Endothelial cell of umbilical vein (primary cell): ENCODE measurements around the gene DNAI2. TPM values are rescaled to one million over a fixed set of nuclear protein-coding genes. Genes with fewer than 3 reads are reported as not detected.

Experiments used
- BruUV-seq: library from RNA; stranded (reverse); fragments of 400-500 nt; replicated peaks from 2 replicates; lab custom pipeline; 2021; lab: Mats Ljungman, UMichigan
- CTCF ChIA-PET: fragments of 300-600, 350-600 bp; sonication (Branson Sonifier 250); formaldehyde crosslinking; loops from one replicate; lab custom pipeline; 2021; ENCODE audit warnings: antibody characterized with exemption, inconsistent platforms; lab: Charles Lee
- POLR2A ChIA-PET: fragments of 300-600, 350-600 bp; sonication (Branson Sonifier 250); formaldehyde crosslinking; loops from one replicate; lab custom pipeline; 2021; ENCODE audit warnings: antibody characterized with exemption, inconsistent platforms; lab: Charles Lee
- DNase-seq: peaks from one replicate; pipeline ENCODE4 v3.0.0-alpha.2; 2011; ENCODE audit warnings: low read depth, low spot score
- FAIRE-seq: peaks from 2 replicates; lab custom pipeline; 2011; peaks lifted over from hg19 to GRCh38; lab: Jason Lieb, UNC
- H2AFZ ChIP-seq: 2 replicates; pipeline ENCODE4 v1.6.0; 2012; ENCODE audit warnings: low read depth, low read length, control low read depth, inconsistent platforms
- H3K27ac ChIP-seq: 2 replicates; pipeline ENCODE4 v1.5.1; 2011; ENCODE audit warnings: low read depth, mild to moderate bottlenecking, control low read depth, low read length, moderate library complexity; ENCODE audit not compliant: insufficient read depth
- H3K27me3 ChIP-seq, 2 experiments: 2 replicates each; pipeline versions ENCODE4 v1.6.0 to v1.6.1; 2011; ENCODE audit warnings: low read length in 2 of 2, mixed read lengths in 1 of 2; ENCODE audit not compliant: control insufficient read depth in 2 of 2, insufficient read depth in 2 of 2
- H3K36me3 ChIP-seq, 2 experiments: 2 replicates in 1 of 2; 3 replicates in 1 of 2; pipeline ENCODE4 v1.5.1; 2011; ENCODE audit warnings: low read length in 2 of 2, mild to moderate bottlenecking in 1 of 2, moderate library complexity in 1 of 2; ENCODE audit not compliant: control insufficient read depth in 2 of 2, insufficient read depth in 2 of 2; ENCODE audit errors: extremely low read depth in 1 of 2
- H3K4me1 ChIP-seq: 3 replicates; pipeline ENCODE4 v1.5.1; 2011; ENCODE audit warnings: mild to moderate bottlenecking, low read length; ENCODE audit not compliant: control insufficient read depth, insufficient read depth; ENCODE audit errors: extremely low read depth
- H3K4me2 ChIP-seq: 2 replicates; pipeline ENCODE4 v1.6.1; 2011; ENCODE audit warnings: low read length, control low read depth, mixed read lengths; ENCODE audit not compliant: insufficient read depth
- H3K4me3 ChIP-seq, 3 experiments: fragments of 200-600 bp in 1 of 3; sonication (generic), shearing (Covaris generic) in 1 of 3; replicated peaks in 1 of 3; 2 replicates each; pipeline ENCODE4 v1.5.1; 2011 to 2016; ENCODE audit warnings: control low read depth in 3 of 3, low read length in 3 of 3, mild to moderate bottlenecking in 2 of 3, inconsistent platforms in 1 of 3, low read depth in 1 of 3, moderate library complexity in 1 of 3; ENCODE audit not compliant: insufficient read depth in 1 of 3
- H3K79me2 ChIP-seq: 2 replicates; pipeline ENCODE4 v1.6.0; 2012; ENCODE audit warnings: low read length, inconsistent platforms; ENCODE audit not compliant: control insufficient read depth, insufficient read depth
- H3K9ac ChIP-seq: replicated peaks from 2 replicates; pipeline ENCODE3; 2011; ENCODE audit warnings: low read length, control low read depth; ENCODE audit not compliant: insufficient read depth; ENCODE audit errors: extremely low read depth
- H3K9me1 ChIP-seq: replicated peaks from 3 replicates; pipeline ENCODE4 v1.6.0; 2011; ENCODE audit warnings: mild to moderate bottlenecking, low read length; ENCODE audit not compliant: control insufficient read depth, insufficient read depth; ENCODE audit errors: extremely low read depth
- H3K9me3 ChIP-seq: replicated peaks from 2 replicates; pipeline ENCODE4 v1.5.1; 2012; ENCODE audit warnings: low read length, inconsistent platforms; ENCODE audit not compliant: control insufficient read depth, insufficient read depth
- H4K20me1 ChIP-seq: replicated peaks from 2 replicates; pipeline ENCODE3; 2011; ENCODE audit warnings: mild to moderate bottlenecking, low read length; ENCODE audit not compliant: control insufficient read depth, insufficient read depth; ENCODE audit errors: extremely low read depth
- CTCF ChIP-seq, 2 donors: IDR thresholded peaks; 1 replicate in 1 of 2; 2 replicates in 1 of 2; pipeline ENCODE4 v1.5.1; 2011; ENCODE audit warnings: low read length in 2 of 2, mild to moderate bottlenecking in 2 of 2, moderate library complexity in 2 of 2, control low read depth in 1 of 2, inconsistent platforms in 1 of 2, low read depth in 1 of 2; ENCODE audit not compliant: insufficient read depth in 1 of 2; ENCODE audit errors: extremely low read depth in 1 of 2
- EZH2 ChIP-seq: IDR thresholded peaks from 2 replicates; pipeline ENCODE4 v1.6.1; 2012; ENCODE audit warnings: borderline replicate concordance, low read depth, mild to moderate bottlenecking, moderate library complexity, low read length, inconsistent platforms; ENCODE audit not compliant: severe bottlenecking
- FOS ChIP-seq: IDR thresholded peaks from 2 replicates; pipeline ENCODE4 v1.6.1; 2011; ENCODE audit warnings: mild to moderate bottlenecking, low read length, moderate library complexity, borderline replicate concordance; ENCODE audit not compliant: insufficient read depth
- GATA2 ChIP-seq: IDR thresholded peaks from 2 replicates; pipeline ENCODE4 v1.7.0; 2011; ENCODE audit warnings: low read depth, mild to moderate bottlenecking, moderate library complexity, mixed read lengths, low read length; ENCODE audit not compliant: insufficient read length, insufficient read depth
- JUN ChIP-seq: IDR thresholded peaks from 2 replicates; pipeline ENCODE4 v1.6.1; 2011; ENCODE audit warnings: borderline replicate concordance, low read depth; ENCODE audit not compliant: insufficient read length, insufficient read depth
- MAX ChIP-seq: IDR thresholded peaks from 2 replicates; pipeline ENCODE4 v1.6.1; 2011; ENCODE audit not compliant: insufficient read depth, insufficient read length
- MYC ChIP-seq: IDR thresholded peaks from one replicate; pipeline ENCODE4 v1.6.1; 2011; ENCODE audit warnings: mild to moderate bottlenecking, low read depth, low read length
- POLR2A ChIP-seq: IDR thresholded peaks from 2 replicates; pipeline ENCODE4 v1.6.1; 2012; ENCODE audit warnings: low read depth, mild to moderate bottlenecking, control low read depth, low read length
- POLR2AphosphoS5 ChIP-seq: IDR thresholded peaks from 2 replicates; pipeline ENCODE4 v1.6.1; 2012; ENCODE audit warnings: low read depth, mild to moderate bottlenecking, control low read depth, low read length, moderate library complexity; ENCODE audit not compliant: insufficient read depth
- dilution Hi-C: fragments of 300-500 bp; cut with MboI; formaldehyde crosslinking; loops from one replicate; pipeline ENCODE4 v1.15.0; 2019; ENCODE audit warnings: low sequenced_read_pairs; ENCODE audit not compliant: extremely low pct_ligation_motif_present
- intact Hi-C: fragments of 100-400 bp; cut with micrococcal nuclease; formaldehyde crosslinking; loops from one replicate; pipeline ENCODE4 v1.10.0; 2022
- polyA plus RNA-seq, 4 experiments: library from polyadenylated mRNA; depleted of rRNA in 3 of 4; stranded (reverse) in 3 of 4; unstranded in 1 of 4; fragments of >200 nt; gene quantifications; 2 replicates each; pipeline versions ENCODE4 v1.2.1 to v1.2.3, GENCODE V29; 2011 to 2012; ENCODE audit warnings: missing spikeins in 1 of 4
- total RNA-seq: library from RNA; stranded (reverse); gene quantifications from 2 replicates; pipeline ENCODE4 v1.2.3, GENCODE V29; 2021

Gene DNAI2
- total and polyA plus RNA-seq, 2 donors (not counting 3 experiments of a cell fraction or from before 2014, with no cell fraction given) = not detected

- Histone ChIP-seq H3K4me1 (no peaks in the 10 kb centered on the region), H3K9me1 (no peaks in the 10 kb centered on the region), H3K4me3 (no peak overlapping the region), H3K9me3 (no peaks in the 10 kb centered on the region), H3K9ac (no peak overlapping the region), H4K20me1 (no peaks in the 10 kb centered on the region), H3K79me2 (no peaks in the 10 kb centered on the region), H3K27me3 (no peaks in the 10 kb centered on the region), H3K36me3 (no peaks in the 10 kb centered on the region), H3K4me2 (no peak overlapping the region), H2AFZ (no peak overlapping the region), H3K27ac (no peak overlapping the region)
- BruUV-seq = no TSS peak
- CTCF ChIA-PET = interaction anchor here (0.8 to 1.0 kb wide), 2 partner anchors 12 to 1680 kb away, joined by 3 read pairs; no protein-coding TSS in a partner anchor
- intact Hi-C loops (no loop called here), dilution Hi-C loops (no loop called here)
- no peak for FAIRE-seq
- POLR2A ChIA-PET = no interaction called here
- TF ChIP-seq JUN (no peak), CTCF (IDR thresholded peaks at IDR 0.05; ENCODE audit: extremely low read depth in 1 of 2, insufficient read depth in 1 of 2, low read depth in 1 of 2, low read length in 2 of 2) (no peak), MYC (no peak), POLR2AphosphoS5 (no peak), GATA2 (no peak), MAX (no peak), FOS (no peak), POLR2A (no peak), EZH2 (no peak)
- no peak for DNase-seq
These were observed 36.7 kb upstream of the DNAI2 start for GRCh38 chr17:74237321-74237720.
